ENCODE measurements around the gene ACY1.

Gene ACY1

GRCh38 chr3:52015438-52016228, 32.3 kb downstream of the ACY1 start:
- DNase-seq (ENCODE audit: low read depth in 1 of 2, low spot score in 1 of 2) = no peak
- H3K27ac ChIP-seq (replicated peaks) = no peak overlapping the region

DNA sequence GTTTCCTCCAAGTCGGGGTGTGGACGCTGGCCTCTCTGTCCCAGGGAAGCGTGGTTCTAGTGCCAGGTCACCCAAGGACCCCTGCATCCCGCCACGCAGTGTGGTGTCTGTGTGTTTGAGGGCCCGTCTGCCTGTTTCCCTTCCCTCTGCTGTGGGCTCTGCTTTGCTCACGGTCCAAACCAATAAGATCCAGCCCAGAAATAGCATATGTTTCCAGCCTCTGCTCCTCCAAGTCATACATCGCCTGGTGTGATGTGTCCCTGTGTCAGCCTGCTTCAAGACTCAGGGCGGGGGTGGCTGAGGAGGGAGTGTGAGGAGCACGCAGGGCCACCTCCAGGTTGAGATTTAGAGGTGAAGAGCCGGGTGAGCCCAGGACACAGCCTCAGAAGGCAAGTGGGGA, 34.3 kb downstream of the ACY1 start:
- Histone ChIP-seq H3K4me3 (replicated peaks; ENCODE audit: insufficient read depth, low read length) (no peak overlapping the region), H3K27ac (replicated peaks) (no peak overlapping the region), H3K27me3 (ENCODE audit: insufficient read depth, poor library complexity, severe bottlenecking) (no peaks in the 10 kb centered on the region)
- TF ChIP-seq, protein P1, sequence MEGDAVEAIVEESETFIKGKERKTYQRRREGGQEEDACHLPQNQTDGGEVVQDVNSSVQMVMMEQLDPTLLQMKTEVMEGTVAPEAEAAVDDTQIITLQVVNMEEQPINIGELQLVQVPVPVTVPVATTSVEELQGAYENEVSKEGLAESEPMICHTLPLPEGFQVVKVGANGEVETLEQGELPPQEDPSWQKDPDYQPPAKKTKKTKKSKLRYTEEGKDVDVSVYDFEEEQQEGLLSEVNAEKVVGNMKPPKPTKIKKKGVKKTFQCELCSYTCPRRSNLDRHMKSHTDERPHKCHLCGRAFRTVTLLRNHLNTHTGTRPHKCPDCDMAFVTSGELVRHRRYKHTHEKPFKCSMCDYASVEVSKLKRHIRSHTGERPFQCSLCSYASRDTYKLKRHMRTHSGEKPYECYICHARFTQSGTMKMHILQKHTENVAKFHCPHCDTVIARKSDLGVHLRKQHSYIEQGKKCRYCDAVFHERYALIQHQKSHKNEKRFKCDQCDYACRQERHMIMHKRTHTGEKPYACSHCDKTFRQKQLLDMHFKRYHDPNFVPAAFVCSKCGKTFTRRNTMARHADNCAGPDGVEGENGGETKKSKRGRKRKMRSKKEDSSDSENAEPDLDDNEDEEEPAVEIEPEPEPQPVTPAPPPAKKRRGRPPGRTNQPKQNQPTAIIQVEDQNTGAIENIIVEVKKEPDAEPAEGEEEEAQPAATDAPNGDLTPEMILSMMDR (IDR thresholded peaks at IDR 0.05; ENCODE audit: insufficient read depth, low read length) = no peak
- TF ChIP-seq SPI1 (IDR thresholded peaks at IDR 0.05; ENCODE audit: borderline replicate concordance, low read depth) (no peak), REST (IDR thresholded peaks at IDR 0.05; ENCODE audit: insufficient replicate concordance, low read depth) (no peak), POLR2AphosphoS5 (IDR thresholded peaks at IDR 0.05; ENCODE audit: low read depth) (no peak), GABPA (IDR thresholded peaks at IDR 0.05; ENCODE audit: low read depth) (no peak)
- no peak for DNase-seq (ENCODE audit: low read depth in 1 of 2, low spot score in 1 of 2)

More at GRCh38 chr3:52015438-52016228, 32.3 kb downstream of the ACY1 start:
- Histone ChIP-seq H3K4me3 (replicated peaks; ENCODE audit: insufficient read depth, low read length) (no peak overlapping the region), H3K27me3 (ENCODE audit: insufficient read depth, poor library complexity, severe bottlenecking) (no peaks in the 10 kb centered on the region)
- TF ChIP-seq GABPA (IDR thresholded peaks at IDR 0.05; ENCODE audit: low read depth) (no peak), SPI1 (IDR thresholded peaks at IDR 0.05; ENCODE audit: borderline replicate concordance, low read depth) (no peak), POLR2AphosphoS5 (IDR thresholded peaks at IDR 0.05; ENCODE audit: low read depth) (no peak), REST (IDR thresholded peaks at IDR 0.05; ENCODE audit: insufficient replicate concordance, low read depth) (no peak)
- TF ChIP-seq, protein P1 (IDR thresholded peaks at IDR 0.05; ENCODE audit: insufficient read depth, low read length) = no peak

DNA sequence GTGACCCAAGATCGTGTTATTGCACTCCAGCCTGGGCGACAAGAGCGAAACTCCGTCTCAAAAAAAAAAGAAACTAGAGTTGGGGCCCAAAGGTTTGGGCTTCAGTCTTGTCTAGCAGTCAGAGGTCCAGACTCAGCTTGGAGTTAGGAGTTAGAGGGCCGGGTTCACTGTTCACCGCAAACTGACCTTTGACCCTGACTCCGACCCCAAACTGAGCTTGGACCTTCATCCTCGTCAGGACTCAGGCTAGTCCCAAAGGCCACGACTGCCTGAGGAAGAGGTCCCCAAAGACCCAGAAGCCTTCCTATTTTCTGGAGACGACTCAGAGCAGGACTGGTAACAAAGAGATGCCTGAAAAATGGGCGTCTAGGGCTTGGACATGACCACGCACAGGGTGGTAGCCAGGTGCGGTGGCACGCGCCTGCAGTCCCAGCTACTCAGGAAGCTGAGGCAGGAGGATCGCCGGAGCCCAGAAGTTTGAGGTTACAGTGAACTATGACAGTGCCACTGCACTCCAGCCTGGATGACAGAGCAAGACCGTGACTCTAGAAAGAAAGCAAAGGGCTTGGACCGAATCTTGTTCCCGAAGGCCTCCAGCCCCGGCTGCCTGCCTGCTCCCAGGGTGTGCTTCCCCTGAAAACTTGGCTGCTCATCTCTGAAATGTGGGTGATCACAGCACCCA, 35.1 kb downstream of the ACY1 start:
- DNase-seq (ENCODE audit: low read depth in 1 of 2, low spot score in 1 of 2) = no peak
- Histone ChIP-seq H3K27me3 (ENCODE audit: insufficient read depth, poor library complexity, severe bottlenecking) (no peaks in the 10 kb centered on the region), H3K27ac (replicated peaks) (no peak overlapping the region), H3K4me3 (replicated peaks; ENCODE audit: insufficient read depth, low read length) (no peak overlapping the region)
- TF ChIP-seq, protein P1 (IDR thresholded peaks at IDR 0.05; ENCODE audit: insufficient read depth, low read length) = no peak
- no peak for TF ChIP-seq GABPA (IDR thresholded peaks at IDR 0.05; ENCODE audit: low read depth)
